GM18517 (cell line): ENCODE data around the gene BCL2L11.

Experiments used
- ATAC-seq: cut with Tn5 transposase; IDR thresholded peaks from one replicate; pipeline ENCODE4 v1.9.1; 2021; ENCODE audit warnings: mild to moderate bottlenecking, moderate library complexity; ENCODE audit not compliant: unreplicated experiment

BCL2L11 gene

DNA sequence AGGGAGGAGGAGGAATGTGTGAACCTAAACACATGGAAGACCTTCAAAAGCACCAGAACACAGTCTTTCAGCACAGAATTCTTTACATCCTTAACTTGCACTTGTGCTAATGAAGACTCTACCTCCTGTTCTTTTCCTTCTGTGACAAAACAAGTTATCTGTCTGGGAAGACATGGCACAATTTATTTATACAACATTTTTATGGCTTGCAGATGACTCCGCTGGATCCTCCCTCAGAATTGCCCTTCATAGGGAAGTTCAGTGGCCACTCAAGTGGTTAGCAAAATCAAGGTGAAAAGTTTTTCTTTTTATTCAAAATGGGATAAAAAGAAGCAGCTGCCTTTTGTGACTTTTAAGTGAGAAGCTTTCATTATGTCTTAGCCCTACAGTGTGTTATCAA is 21.4 kb downstream of the BCL2L11 start:
- no peak for ATAC-seq

DNA sequence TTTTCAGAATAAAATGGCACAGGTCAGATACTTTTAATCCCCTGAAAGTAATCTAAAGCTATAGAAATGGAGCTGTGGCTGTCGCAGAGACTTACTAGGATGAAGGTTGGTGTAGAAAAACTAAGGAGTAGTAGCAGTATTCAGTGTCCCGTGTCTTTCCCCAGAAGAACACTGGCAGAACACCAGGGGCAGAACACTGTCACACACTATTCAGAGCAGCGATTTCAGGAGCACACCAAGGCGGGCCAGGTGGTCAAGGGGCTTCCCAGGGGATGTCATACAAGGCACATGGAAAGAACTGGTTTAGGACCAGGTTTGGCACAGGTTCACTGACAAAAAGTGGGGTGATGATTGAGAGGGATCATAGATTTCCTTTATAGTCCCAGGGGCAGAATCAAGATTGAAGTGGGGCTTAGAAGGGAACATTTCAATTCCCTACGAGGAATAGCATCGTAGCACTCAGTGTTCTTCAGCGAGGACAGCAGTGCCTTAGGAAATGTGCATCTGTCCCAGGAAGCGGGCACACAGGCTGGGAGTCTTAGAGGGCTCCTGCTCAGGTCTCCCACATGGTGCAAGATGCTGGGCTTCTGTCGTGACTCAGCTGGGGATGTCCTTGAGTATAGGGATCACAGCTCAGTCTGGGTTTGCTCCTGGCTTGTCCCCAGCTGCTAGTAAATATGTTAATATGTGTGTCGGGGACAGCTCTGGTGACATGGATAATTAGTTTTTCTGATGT is 22.6 kb downstream of the BCL2L11 start:
- ATAC-seq: no peak

DNA sequence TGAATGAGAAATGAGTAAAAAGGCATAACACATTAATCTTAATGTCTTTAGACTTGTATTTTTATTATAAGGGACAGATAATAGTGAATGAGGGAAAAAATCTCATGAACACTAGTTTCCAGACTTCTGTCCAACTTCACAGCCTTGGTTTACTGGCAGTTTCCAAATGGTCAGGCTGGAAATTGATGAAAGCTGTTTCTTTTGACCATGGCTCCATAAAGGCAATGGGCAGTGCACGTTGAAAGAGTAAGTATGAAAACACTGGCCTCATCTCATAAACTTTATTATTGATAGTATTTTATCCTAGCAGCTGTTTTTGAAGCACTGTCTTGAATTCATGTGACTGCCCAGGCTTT is 23.1 kb downstream of the BCL2L11 start:
- ATAC-seq: no peak

GRCh38 chr2:111145103-111145760 is 24.5 kb downstream of the BCL2L11 start:
- ATAC-seq: no peak

- ATAC-seq: no peak
These were observed 25.2 kb downstream of the BCL2L11 start for GRCh38 chr2:111145951-111146350.

DNA sequence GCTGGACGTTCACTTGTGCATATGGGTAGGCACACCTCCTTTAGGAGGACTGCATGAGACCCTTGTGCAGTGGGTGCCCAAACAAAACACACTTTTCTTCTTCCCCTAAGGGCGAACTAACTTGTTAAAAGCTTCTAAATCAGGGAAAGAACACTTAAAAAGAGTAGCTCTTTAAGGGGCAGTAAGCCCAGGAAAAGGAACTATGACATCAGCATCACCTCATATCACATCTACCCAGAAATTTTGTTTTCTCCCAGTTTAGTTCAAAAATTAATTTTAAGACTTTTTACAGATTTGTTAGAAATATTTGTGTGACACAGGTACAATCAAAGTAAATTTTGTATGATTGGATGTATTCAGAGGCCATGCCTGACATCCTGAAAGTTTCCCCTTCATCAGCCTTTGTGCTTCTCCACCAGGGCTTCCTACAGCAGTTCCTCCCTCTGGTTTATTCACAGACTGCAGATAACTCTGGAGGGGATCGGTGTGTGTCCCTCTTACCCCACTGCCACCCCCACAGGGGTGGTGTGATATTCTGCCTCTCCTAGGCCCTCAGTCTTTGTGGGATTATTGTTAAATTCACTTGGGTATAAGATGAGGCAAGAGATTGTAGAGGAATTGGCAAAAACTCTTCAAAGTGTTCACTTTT is 27.6 kb downstream of the BCL2L11 start:
- no peak for ATAC-seq

DNA sequence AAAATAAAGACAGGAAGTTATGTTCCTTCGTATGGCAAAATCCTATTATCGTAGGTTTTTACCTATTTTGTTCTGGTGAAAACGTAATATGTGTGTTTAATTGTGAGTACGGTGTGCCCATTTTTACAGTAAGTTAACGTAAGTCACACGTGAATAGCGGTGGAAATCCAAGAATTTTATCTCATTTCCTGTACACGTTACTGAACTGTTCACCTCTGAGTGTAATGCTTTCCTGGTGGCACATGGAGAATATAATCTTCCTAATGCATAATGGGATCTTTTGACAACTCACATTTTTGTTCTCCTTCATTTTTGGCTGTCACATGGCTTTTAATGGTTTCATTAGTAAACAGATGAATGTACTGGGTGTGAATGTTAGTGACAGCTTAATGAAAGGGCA is 28.2 kb downstream of the BCL2L11 start:
- no peak for ATAC-seq

DNA sequence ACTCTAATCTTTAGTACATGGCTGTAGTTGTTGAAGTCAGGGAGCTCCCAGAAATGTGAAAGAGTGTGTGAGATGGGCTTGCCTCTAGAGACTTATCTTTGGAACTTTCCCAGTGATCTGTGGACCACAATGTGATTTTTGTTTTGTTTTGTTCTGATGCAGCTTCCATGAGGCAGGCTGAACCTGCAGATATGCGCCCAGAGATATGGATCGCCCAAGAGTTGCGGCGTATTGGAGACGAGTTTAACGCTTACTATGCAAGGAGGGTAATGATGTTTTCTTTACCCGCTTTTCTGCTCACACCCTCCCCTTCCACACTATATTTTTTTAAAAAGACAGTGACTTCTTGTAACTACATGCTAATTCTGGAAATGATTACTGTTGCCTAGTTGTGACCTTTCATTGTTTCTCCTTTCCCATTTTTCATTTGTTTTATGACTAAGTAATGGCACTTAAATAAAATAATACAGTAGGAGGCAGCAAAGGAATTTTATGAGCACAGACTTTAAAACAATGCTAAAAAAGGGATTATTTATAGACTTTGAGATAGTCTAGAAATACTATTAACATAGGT is 29.3 kb downstream of the BCL2L11 start:
- ATAC-seq: no peak

DNA sequence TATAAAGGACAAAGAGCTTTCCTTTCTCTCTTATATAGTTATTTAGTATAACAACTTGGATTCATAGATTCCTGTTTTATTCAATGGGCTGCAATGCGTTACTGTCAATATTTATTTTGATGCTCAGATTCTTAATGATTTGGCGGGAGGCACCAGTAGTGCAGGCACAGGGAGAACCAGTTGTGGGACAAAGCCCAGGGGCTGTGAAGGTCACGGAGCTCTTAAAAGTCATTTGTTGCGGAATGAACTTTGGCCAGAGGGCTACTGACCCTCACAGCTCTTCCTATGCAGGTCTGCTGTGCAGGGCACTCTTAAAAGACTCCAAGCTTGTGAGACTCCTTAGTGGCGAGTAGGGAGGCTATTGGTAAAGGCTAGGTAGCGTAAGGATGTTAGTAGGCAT is 34.0 kb downstream of the BCL2L11 start:
- ATAC-seq: no peak

- no peak for ATAC-seq
These were observed 34.9 kb downstream of the BCL2L11 start for GRCh38 chr2:111155610-111156009.

- no peak for ATAC-seq
These were observed 35.8 kb downstream of the BCL2L11 start for GRCh38 chr2:111156529-111156928.

- ATAC-seq: peak; percentile 63
These were observed 36.5 kb downstream of the BCL2L11 start for GRCh38 chr2:111157071-111157661.

DNA sequence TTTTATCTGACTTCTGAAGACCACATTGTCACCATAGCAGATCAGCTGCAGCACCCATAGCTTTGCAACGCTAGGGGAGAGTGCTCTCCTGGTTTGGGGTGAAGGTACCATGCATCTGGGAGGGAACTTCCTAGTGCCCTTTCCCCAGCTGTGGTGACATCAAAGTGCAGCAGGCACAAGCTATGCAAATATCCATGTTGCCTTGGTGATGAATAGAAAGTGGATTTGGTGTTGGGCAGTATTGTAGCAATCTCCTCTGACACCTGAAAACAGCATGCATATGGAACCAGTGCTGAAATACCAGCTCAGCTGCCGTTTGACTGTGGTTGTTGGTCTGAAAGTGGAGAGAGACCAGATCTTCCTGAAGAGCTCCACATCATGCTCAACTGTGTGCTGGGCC is 37.1 kb downstream of the BCL2L11 start:
- ATAC-seq: peak; percentile 60

DNA sequence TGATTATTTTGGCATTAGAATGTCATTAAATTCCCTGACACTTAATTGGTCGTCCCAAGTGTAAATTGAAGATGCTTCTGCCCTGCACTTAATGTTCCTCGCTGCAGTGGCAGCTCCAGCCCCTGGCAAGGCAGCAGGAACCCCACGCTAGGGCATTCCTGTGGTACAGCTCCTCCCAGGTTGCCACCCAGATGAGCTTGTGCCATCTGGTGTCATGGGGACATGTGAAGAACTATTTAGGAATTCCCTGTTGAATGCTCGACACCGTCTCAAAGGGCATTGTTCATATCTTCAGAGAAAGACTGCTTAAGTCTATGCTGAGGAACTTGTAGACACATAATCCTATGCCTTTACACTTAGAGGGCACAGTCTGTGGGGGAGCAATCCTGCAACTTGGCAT is 38.9 kb downstream of the BCL2L11 start:
- ATAC-seq: no peak

- no peak for ATAC-seq
These were observed 40.0 kb downstream of the BCL2L11 start for GRCh38 chr2:111160758-111161157.

GRCh38 chr2:111161971-111162370 is 41.3 kb downstream of the BCL2L11 start:
- ATAC-seq: no peak

GRCh38 chr2:111162718-111163331 is 42.1 kb downstream of the BCL2L11 start:
- ATAC-seq: no peak

DNA sequence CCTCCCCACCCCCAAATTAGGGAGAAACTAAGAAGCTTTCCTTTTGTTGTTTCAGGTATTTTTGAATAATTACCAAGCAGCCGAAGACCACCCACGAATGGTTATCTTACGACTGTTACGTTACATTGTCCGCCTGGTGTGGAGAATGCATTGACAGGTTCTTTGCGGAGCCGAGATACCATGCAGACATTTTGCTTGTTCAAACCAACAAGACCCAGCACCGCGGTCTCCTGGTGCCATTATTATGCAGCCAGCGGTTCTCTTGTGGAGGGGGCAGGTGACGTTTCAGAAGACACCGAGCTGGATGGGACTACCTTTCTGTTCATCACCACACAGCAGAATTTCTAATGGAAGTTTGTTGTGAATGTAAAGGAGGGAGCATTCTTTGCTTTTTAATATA is 43.4 kb downstream of the BCL2L11 start:
- ATAC-seq: no peak

- ATAC-seq: no peak
These were observed 44.4 kb downstream of the BCL2L11 start for GRCh38 chr2:111165084-111165483.

- ATAC-seq: no peak
These were observed 45.4 kb downstream of the BCL2L11 start for GRCh38 chr2:111166115-111166514.
